Transverse colon (tissue), 4 donors: ENCODE data around the gene STAC. TPM values are rescaled to one million over a fixed set of nuclear protein-coding genes. Genes with fewer than 3 reads are reported as not detected.

Source experiments
- DNase-seq: peaks from one replicate; pipeline ENCODE4 v3.0.0-alpha.2; 2019
- H3K27ac ChIP-seq, 4 donors: fragments of 200-600 bp; sonication (generic); 2 replicates each; pipeline ENCODE4 v1.5.1; 2016 to 2018; ENCODE audit warnings: inconsistent platforms in 4 of 4
- H3K27me3 ChIP-seq: fragments of 200-600 bp; sonication (generic); 2 replicates; pipeline ENCODE4 v1.5.1; 2017; ENCODE audit warnings: inconsistent platforms
- H3K36me3 ChIP-seq, 4 donors: fragments of 200-600 bp; sonication (generic); 2 replicates each; pipeline ENCODE4 v1.5.1; 2017 to 2019; ENCODE audit warnings: inconsistent platforms in 4 of 4
- H3K4me1 ChIP-seq, 4 donors: fragments of 200-600 bp; sonication (generic); 2 replicates each; pipeline ENCODE4 v1.5.1; 2017 to 2020; ENCODE audit warnings: inconsistent platforms in 4 of 4
- H3K4me3 ChIP-seq, 4 donors: fragments of 200-600 bp; sonication (generic); 1 replicate in 1 of 4; 2 replicates in 3 of 4; pipeline versions ENCODE4 v1.5.1 to v1.6.1; 2017 to 2019; ENCODE audit warnings: inconsistent platforms in 4 of 4
- H3K9me3 ChIP-seq, 2 donors: fragments of 200-600 bp; sonication (generic); 2 replicates each; pipeline ENCODE4 v1.5.1; 2017 to 2019; ENCODE audit warnings: inconsistent platforms in 2 of 2
- CTCF ChIP-seq, 5 experiments: fragments of 200-600 bp in 3 of 5; fragments of 450-650 bp in 2 of 5; sonication (generic) in 3 of 5; IDR thresholded peaks; 1 replicate in 2 of 5; 2 replicates in 3 of 5; pipeline ENCODE4 v1.5.1; 2016 to 2017; ENCODE audit warnings: antibody characterized with exemption in 5 of 5, inconsistent platforms in 3 of 5, mild to moderate bottlenecking in 2 of 5, moderate library complexity in 1 of 5
- EP300 ChIP-seq: sonication (generic); formaldehyde crosslinking; IDR thresholded peaks from one replicate; pipeline ENCODE4 v1.6.1; 2017; ENCODE audit warnings: antibody characterized with exemption, low read depth
- POLR2A ChIP-seq: fragments of 450-650 bp; IDR thresholded peaks from one replicate; pipeline ENCODE4 v1.6.1; 2016; ENCODE audit warnings: antibody characterized with exemption, mild to moderate bottlenecking, moderate library complexity
- POLR2AphosphoS5 ChIP-seq, 3 donors: sonication (generic); formaldehyde crosslinking; IDR thresholded peaks; one replicate each; pipeline ENCODE4 v1.6.1; 2016; ENCODE audit warnings: antibody characterized with exemption in 3 of 3
- WGBS, 2 donors: methylation state at CpG; one replicate each; pipeline ENCODE4 v1.1.5; 2018; ENCODE audit warnings: low coverage in 1 of 2; 5-methylcytosine and 5-hydroxymethylcytosine counted together
- in situ Hi-C, 4 donors: fragments of 200-750 bp; cut with MboI; loops; one replicate each; pipeline versions ENCODE4 v1.15.0 to v1.15.1; 2017; ENCODE audit warnings: low sequenced_read_pairs in 3 of 4, low pct_ligation_motif_present in 1 of 4, low pct_unique_long_range_greater_than_20kb in 1 of 4
- intact Hi-C: fragments of 100-400 bp; cut with DNase I; formaldehyde crosslinking; loops from one replicate; pipeline ENCODE4 v1.15.1; 2023; ENCODE audit warnings: low total_unique reads
- total RNA-seq, 4 donors: library from RNA; depleted of rRNA; stranded (reverse); fragments of >200 nt; gene quantifications; one replicate each; pipeline ENCODE4 v1.1.0, GENCODE V29; 2016

STAC gene
- total RNA-seq, 4 donors from 2014 or later: 1.3 to 3.5 TPM; not detected in 2

- in situ Hi-C loops (no loop called here), intact Hi-C loops (no loop called here)
- Histone ChIP-seq H3K4me1 (no peaks in the 10 kb centered on the region), H3K4me3 (no peak overlapping the region), H3K27me3 (no peaks in the 10 kb centered on the region), H3K36me3 (no peaks in the 10 kb centered on the region), H3K9me3 (no peaks in the 10 kb centered on the region), H3K27ac (no peak overlapping the region)
- WGBS, 2 donors: 73 to 78% methylated on average over 3 of the region's 3 CpGs
- TF ChIP-seq POLR2AphosphoS5 (IDR thresholded peaks at IDR 0.05): no peak
- no peak for DNase-seq
These were observed 139.4 kb downstream of the STAC start for GRCh38 chr3:36519682-36520081.

GRCh38 chr3:36520241-36521006 is 140.1 kb downstream of the STAC start:
- no peaks in the 10 kb centered on the region for H3K9me3 ChIP-seq
- H3K4me3 ChIP-seq: no peak overlapping the region
- no peak for TF ChIP-seq EP300
- no peak for TF ChIP-seq POLR2A
- no peak for TF ChIP-seq CTCF (IDR thresholded peaks at IDR 0.05)
- TF ChIP-seq POLR2AphosphoS5 (IDR thresholded peaks at IDR 0.05): no peak
- H3K27ac ChIP-seq: no peak overlapping the region
- H3K36me3 ChIP-seq: no peaks in the 10 kb centered on the region
- 61 to 63% methylated on average over 4 of the region's 4 CpGs for WGBS, 2 donors
- no peaks in the 10 kb centered on the region for H3K27me3 ChIP-seq
- intact Hi-C loops: no loop called here
- H3K4me1 ChIP-seq: no peaks in the 10 kb centered on the region
- in situ Hi-C loops: no loop called here
- DNase-seq: no peak

GRCh38 chr3:36521007-36521379 is 140.7 kb downstream of the STAC start:
- Histone ChIP-seq H3K4me3 (no peak overlapping the region), H3K27me3 (no peaks in the 10 kb centered on the region), H3K9me3 (no peaks in the 10 kb centered on the region), H3K27ac (no peak overlapping the region), H3K36me3 (no peaks in the 10 kb centered on the region), H3K4me1 (no peaks in the 10 kb centered on the region)
- no peak for DNase-seq
- WGBS, 2 donors: 43 to 64% methylated on average over 2 of the region's 2 CpGs
- intact Hi-C loops (no loop called here), in situ Hi-C loops (no loop called here)
- TF ChIP-seq EP300 (no peak), POLR2AphosphoS5 (IDR thresholded peaks at IDR 0.05) (no peak), CTCF (IDR thresholded peaks at IDR 0.05) (no peak), POLR2A (no peak)

- no peak overlapping the region for H3K27ac ChIP-seq
- 51 to 58% methylated on average over 3 of the region's 3 CpGs for WGBS, 2 donors
- intact Hi-C loops: no loop called here
- DNase-seq: no peak
- no peaks in the 10 kb centered on the region for H3K27me3 ChIP-seq
- in situ Hi-C loops: no loop called here
- no peaks in the 10 kb centered on the region for H3K4me1 ChIP-seq
- no peak overlapping the region for H3K4me3 ChIP-seq
- H3K36me3 ChIP-seq: no peaks in the 10 kb centered on the region
- no peaks in the 10 kb centered on the region for H3K9me3 ChIP-seq
- TF ChIP-seq POLR2AphosphoS5 (IDR thresholded peaks at IDR 0.05) (no peak), CTCF (IDR thresholded peaks at IDR 0.05) (no peak), POLR2A (no peak)
These were observed 144.3 kb downstream of the STAC start for GRCh38 chr3:36524560-36524959.
